ENCODE measurements around the gene PTPN6.

DNA sequence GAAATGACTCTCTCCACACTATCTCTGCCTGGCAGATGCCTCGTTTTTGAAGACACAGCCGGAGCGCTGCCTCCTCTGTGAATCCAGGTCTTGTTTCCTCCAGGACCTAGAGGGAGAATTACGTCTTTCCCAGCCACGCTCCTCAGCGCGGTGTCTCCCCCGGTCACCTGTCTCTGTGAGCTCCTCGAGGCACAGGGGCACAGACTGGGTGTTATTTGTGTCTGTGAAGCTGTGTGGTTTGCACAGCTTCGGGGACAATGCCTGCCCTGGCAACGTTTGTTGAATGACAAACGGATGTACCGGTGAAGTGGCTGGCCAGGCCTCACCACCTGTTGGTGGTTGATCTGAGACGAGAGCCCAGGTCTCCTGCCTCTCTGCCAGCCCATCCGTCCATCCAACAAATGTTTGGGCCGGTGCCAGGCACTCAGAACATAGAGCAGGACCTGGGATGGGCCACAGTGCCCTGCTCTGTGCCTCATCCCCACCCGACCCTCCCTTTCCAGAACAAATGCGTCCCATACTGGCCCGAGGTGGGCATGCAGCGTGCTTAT is 6.1 kb downstream of the PTPN6 start:
- TF ChIP-seq, protein P1, sequence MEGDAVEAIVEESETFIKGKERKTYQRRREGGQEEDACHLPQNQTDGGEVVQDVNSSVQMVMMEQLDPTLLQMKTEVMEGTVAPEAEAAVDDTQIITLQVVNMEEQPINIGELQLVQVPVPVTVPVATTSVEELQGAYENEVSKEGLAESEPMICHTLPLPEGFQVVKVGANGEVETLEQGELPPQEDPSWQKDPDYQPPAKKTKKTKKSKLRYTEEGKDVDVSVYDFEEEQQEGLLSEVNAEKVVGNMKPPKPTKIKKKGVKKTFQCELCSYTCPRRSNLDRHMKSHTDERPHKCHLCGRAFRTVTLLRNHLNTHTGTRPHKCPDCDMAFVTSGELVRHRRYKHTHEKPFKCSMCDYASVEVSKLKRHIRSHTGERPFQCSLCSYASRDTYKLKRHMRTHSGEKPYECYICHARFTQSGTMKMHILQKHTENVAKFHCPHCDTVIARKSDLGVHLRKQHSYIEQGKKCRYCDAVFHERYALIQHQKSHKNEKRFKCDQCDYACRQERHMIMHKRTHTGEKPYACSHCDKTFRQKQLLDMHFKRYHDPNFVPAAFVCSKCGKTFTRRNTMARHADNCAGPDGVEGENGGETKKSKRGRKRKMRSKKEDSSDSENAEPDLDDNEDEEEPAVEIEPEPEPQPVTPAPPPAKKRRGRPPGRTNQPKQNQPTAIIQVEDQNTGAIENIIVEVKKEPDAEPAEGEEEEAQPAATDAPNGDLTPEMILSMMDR (conservative IDR thresholded peaks at IDR 0.05; ENCODE audit: low read depth, low read length): no peak
- TF ChIP-seq EZH2 (IDR thresholded peaks at IDR 0.05; ENCODE audit: borderline replicate concordance, low read depth, low read length, poor library complexity, severe bottlenecking): no peak

Measured in A673 (cell line).